ENCODE measurements around the gene RCHY1. TPM values are rescaled to one million over a fixed set of nuclear protein-coding genes. Genes with fewer than 3 reads are reported as not detected.
"Not testable (repeated sequence)": the region's sequence is repeated elsewhere in the genome, so short reads cannot be mapped to it uniquely, and the experiment has no call there.

Gene RCHY1
- total RNA-seq, 1 donor from 2014 or later, result 17.8 TPM

DNA sequence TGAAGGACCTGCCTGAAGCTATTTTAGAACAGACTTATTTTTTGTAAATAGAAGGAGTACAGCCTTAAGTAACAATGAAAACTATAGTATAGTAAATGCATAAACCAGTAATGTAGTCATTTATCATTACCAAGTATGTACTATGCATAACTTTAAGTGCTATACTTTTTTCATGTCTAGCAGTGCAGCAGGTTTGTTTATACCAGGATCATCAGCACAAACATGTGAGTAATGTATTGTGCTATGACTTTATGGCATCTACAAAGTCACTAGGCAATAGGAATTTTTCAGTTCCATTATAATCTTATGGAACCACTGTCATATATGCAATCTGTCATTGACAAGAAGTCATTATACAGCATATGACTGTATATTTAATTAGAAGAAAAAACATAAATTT lies 38.2 kb upstream of the RCHY1 start:
- Mint-ChIP-seq H3K4me1 (ENCODE audit: unreplicated experiment) (peaks cover 5% of the 10 kb centered on the region), H3K27ac (ENCODE audit: unreplicated experiment) (no peak overlapping the region), H3K9me3 (ENCODE audit: unreplicated experiment) (no peaks in the 10 kb centered on the region), H3K4me3 (ENCODE audit: unreplicated experiment) (no peak overlapping the region), H3K27me3 (ENCODE audit: unreplicated experiment) (peaks cover 16% of the 10 kb centered on the region), H3K36me3 (ENCODE audit: unreplicated experiment) (no peaks in the 10 kb centered on the region)
- TF ChIP-seq CTCF (IDR thresholded peaks at IDR 0.05), result no peak
- DNase-seq (ENCODE audit: extremely low spot score, unreplicated experiment), result no peak

DNA sequence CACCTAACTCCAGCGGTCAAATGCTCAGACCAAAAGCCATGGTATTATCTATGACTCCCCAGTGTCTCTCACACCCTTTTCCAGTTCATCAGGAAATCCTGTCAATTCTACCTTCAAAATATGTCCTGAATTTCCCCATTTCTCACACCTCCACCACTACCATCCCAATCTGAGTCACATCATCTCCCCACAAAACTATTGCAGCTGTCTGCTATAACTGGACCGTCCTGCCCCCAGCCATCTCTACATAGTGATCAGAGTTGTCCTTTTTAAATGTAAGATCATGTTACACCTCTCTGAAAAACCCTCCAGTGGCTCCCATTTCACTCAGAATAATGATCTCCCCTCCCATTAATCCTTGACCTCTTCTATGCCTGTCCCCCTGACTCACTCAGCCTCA lies 34.8 kb upstream of the RCHY1 start:
- peaks cover 3% of the 10 kb centered on the region for H3K36me3 Mint-ChIP-seq (ENCODE audit: unreplicated experiment)
- DNase-seq (ENCODE audit: extremely low spot score, unreplicated experiment), result no peak
- H3K4me3 Mint-ChIP-seq (ENCODE audit: unreplicated experiment), result no peak overlapping the region
- H3K27me3 Mint-ChIP-seq (ENCODE audit: unreplicated experiment), result no peaks in the 10 kb centered on the region
- peaks cover 5% of the 10 kb centered on the region for H3K4me1 Mint-ChIP-seq (ENCODE audit: unreplicated experiment)
- no peak for TF ChIP-seq CTCF (IDR thresholded peaks at IDR 0.05)
- H3K27ac Mint-ChIP-seq (ENCODE audit: unreplicated experiment), result no peak overlapping the region
- no peaks in the 10 kb centered on the region for H3K9me3 Mint-ChIP-seq (ENCODE audit: unreplicated experiment)

- H3K36me3 Mint-ChIP-seq (ENCODE audit: unreplicated experiment), result peaks cover 3% of the 10 kb centered on the region
- H3K9me3 Mint-ChIP-seq (ENCODE audit: unreplicated experiment), result no peaks in the 10 kb centered on the region
- H3K27ac Mint-ChIP-seq (ENCODE audit: unreplicated experiment), result no peak overlapping the region
- no peak overlapping the region for H3K4me3 Mint-ChIP-seq (ENCODE audit: unreplicated experiment)
- H3K4me1 Mint-ChIP-seq (ENCODE audit: unreplicated experiment), result peaks cover 5% of the 10 kb centered on the region
- DNase-seq (ENCODE audit: extremely low spot score, unreplicated experiment), result no peak
- no peaks in the 10 kb centered on the region for H3K27me3 Mint-ChIP-seq (ENCODE audit: unreplicated experiment)
- no peak for TF ChIP-seq CTCF (IDR thresholded peaks at IDR 0.05)
Observed at GRCh38 chr4:75547647-75548387, 33.6 kb upstream of the RCHY1 start.

DNA sequence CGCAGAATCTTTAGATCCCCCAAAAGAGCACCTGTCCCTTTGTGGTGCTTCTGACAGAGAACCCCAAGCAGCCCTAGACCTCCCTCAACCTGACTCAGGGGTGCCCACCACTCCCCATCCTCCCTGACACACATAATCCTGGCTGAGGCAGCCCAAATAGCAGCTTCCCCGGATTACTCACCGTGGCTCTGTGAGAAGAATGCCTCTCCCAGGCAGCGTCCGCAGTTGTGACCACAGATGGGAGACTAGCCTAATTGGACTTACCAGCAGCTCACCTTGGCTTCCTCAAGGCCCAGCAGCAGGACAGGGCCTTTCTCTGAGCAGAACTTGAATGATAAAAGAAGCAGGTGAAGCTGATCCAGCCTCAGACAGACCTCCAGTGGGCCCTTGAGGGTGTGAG lies 31.3 kb upstream of the RCHY1 start:
- Mint-ChIP-seq H3K27me3 (ENCODE audit: unreplicated experiment) (no peaks in the 10 kb centered on the region), H3K4me3 (ENCODE audit: unreplicated experiment) (no peak overlapping the region), H3K27ac (ENCODE audit: unreplicated experiment) (no peak overlapping the region), H3K36me3 (ENCODE audit: unreplicated experiment) (peaks cover 3% of the 10 kb centered on the region), H3K4me1 (ENCODE audit: unreplicated experiment) (peaks cover 5% of the 10 kb centered on the region), H3K9me3 (ENCODE audit: unreplicated experiment) (no peaks in the 10 kb centered on the region)
- no peak for DNase-seq (ENCODE audit: extremely low spot score, unreplicated experiment)
- TF ChIP-seq CTCF (IDR thresholded peaks at IDR 0.05), result no peak

- no peak for DNase-seq (ENCODE audit: extremely low spot score, unreplicated experiment)
- Mint-ChIP-seq H3K4me1 (ENCODE audit: unreplicated experiment) (peaks cover 5% of the 10 kb centered on the region), H3K36me3 (ENCODE audit: unreplicated experiment) (peaks cover 4% of the 10 kb centered on the region), H3K27ac (ENCODE audit: unreplicated experiment) (no peak overlapping the region), H3K4me3 (ENCODE audit: unreplicated experiment) (no peak overlapping the region), H3K27me3 (ENCODE audit: unreplicated experiment) (no peaks in the 10 kb centered on the region), H3K9me3 (ENCODE audit: unreplicated experiment) (no peaks in the 10 kb centered on the region)
- TF ChIP-seq CTCF (IDR thresholded peaks at IDR 0.05), result no peak
Observed at GRCh38 chr4:75544870-75545269, 30.7 kb upstream of the RCHY1 start.

DNA sequence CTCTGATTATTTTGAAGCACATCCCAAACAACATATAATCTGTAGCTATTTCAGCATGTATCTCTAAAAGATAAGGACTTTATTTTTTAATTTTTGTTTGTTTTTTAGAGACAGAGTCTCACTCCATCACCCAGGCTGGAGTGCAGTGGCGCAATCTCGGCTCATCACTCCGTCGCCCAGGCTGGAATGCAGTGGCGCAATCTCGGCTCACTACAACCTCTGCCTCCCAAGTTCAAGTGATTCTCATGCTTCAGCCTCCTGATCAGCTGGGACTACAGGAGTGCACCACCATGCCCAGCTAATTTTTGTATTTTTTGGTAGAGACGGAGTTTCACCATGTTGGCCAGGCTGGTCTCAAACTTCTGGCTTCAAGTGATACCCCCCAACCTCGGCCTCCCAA lies 30.0 kb upstream of the RCHY1 start:
- not testable (repeated sequence) for H3K27ac Mint-ChIP-seq (ENCODE audit: unreplicated experiment); H3K4me3 Mint-ChIP-seq (ENCODE audit: unreplicated experiment); H3K27me3 Mint-ChIP-seq (ENCODE audit: unreplicated experiment); DNase-seq (ENCODE audit: extremely low spot score, unreplicated experiment); H3K9me3 Mint-ChIP-seq (ENCODE audit: unreplicated experiment); H3K36me3 Mint-ChIP-seq (ENCODE audit: unreplicated experiment); H3K4me1 Mint-ChIP-seq (ENCODE audit: unreplicated experiment)

Measured in osteocyte (in vitro differentiated cells).